Caco-2 (cell line): ENCODE data around the gene ANKRD45. TPM values are rescaled to one million over a fixed set of nuclear protein-coding genes. Genes with fewer than 3 reads are reported as not detected.

Experiments
- BruUV-seq: library from RNA; stranded (reverse); fragments of 400-500 nt; replicated peaks from 2 replicates; lab custom pipeline; 2021; lab: Mats Ljungman, UMichigan
- CTCF ChIA-PET: fragments of 300-600 bp; sonication (Branson Sonifier 250); formaldehyde crosslinking; loops from one replicate; lab custom pipeline; 2022; ENCODE audit warnings: antibody characterized with exemption; lab: Charles Lee
- POLR2A ChIA-PET: fragments of 300-600 bp; sonication (Branson Sonifier 250); formaldehyde crosslinking; loops from one replicate; lab custom pipeline; 2022; ENCODE audit warnings: antibody characterized with exemption; lab: Charles Lee
- DNase-seq, 2 experiments: peaks; one replicate each; pipeline versions ENCODE4 v3.0.0 to v3.0.0-alpha.2; 2020 to 2022
- H3K27me3 ChIP-seq: replicated peaks from 2 replicates; pipeline ENCODE4 v1.6.0; 2011; ENCODE audit warnings: low read length; ENCODE audit not compliant: control insufficient read depth, insufficient read depth
- H3K36me3 ChIP-seq: 2 replicates; pipeline ENCODE4 v1.5.1; 2011; ENCODE audit warnings: low read length; ENCODE audit not compliant: control insufficient read depth, insufficient read depth
- H3K4me1 ChIP-seq: fragments of 250-450 bp; sonication (Bioruptor Pico); 2 replicates; pipeline ENCODE4 v1.5.1; 2020; ENCODE audit warnings: mild to moderate bottlenecking
- H3K4me3 ChIP-seq: 2 replicates; pipeline ENCODE4 v1.5.1; 2011; ENCODE audit warnings: low read depth, mild to moderate bottlenecking, control low read depth, low read length
- H3K9me3 ChIP-seq: fragments of 250-450 bp; sonication (Bioruptor Pico); 2 replicates; pipeline ENCODE4 v1.5.1; 2020; ENCODE audit warnings: mild to moderate bottlenecking, moderate library complexity
- H3K27ac Mint-ChIP-seq: one replicate; pipeline ENCODE4 v1.8.0; 2022; ENCODE audit warnings: mixed read lengths; ENCODE audit not compliant: unreplicated experiment
- H3K27me3 Mint-ChIP-seq: one replicate; pipeline ENCODE4 v1.8.0; 2022; ENCODE audit warnings: mixed read lengths; ENCODE audit not compliant: insufficient read depth, unreplicated experiment
- H3K36me3 Mint-ChIP-seq: one replicate; pipeline ENCODE4 v1.8.0; 2022; ENCODE audit warnings: mild to moderate bottlenecking, mixed read lengths; ENCODE audit not compliant: insufficient read depth, unreplicated experiment
- H3K4me1 Mint-ChIP-seq: one replicate; pipeline ENCODE4 v1.8.0; 2022; ENCODE audit warnings: low read depth, mixed read lengths; ENCODE audit not compliant: unreplicated experiment
- H3K4me3 Mint-ChIP-seq: one replicate; pipeline ENCODE4 v1.8.0; 2022; ENCODE audit warnings: mild to moderate bottlenecking, moderate library complexity, mixed read lengths; ENCODE audit not compliant: unreplicated experiment
- H3K9me3 Mint-ChIP-seq: one replicate; pipeline ENCODE4 v1.8.0; 2022; ENCODE audit warnings: mixed read lengths; ENCODE audit not compliant: unreplicated experiment
- intact Hi-C: fragments of 100-400 bp; cut with micrococcal nuclease; formaldehyde crosslinking; loops from one replicate; pipeline ENCODE4 v1.10.0; 2022; ENCODE audit not compliant: unreplicated experiment
- total RNA-seq: library from RNA; stranded (reverse); gene quantifications from 2 replicates; pipeline ENCODE4 v1.2.3, GENCODE V29; 2022
- TF ChIP-seq, protein P1 (sequence below), 2 experiments: fragments of 200-600 bp in 1 of 2; IDR thresholded peaks; 1 replicate in 1 of 2; 2 replicates in 1 of 2; pipeline versions ENCODE4 v1.5.1 to v1.8.0; 2011 to 2022; ENCODE audit warnings: antibody characterized with exemption in 1 of 2, control low read depth in 1 of 2, inconsistent platforms in 1 of 2, low read depth in 1 of 2, low read length in 1 of 2, mild to moderate bottlenecking in 1 of 2, moderate library complexity in 1 of 2; ENCODE audit not compliant: insufficient read depth in 1 of 2, severe bottlenecking in 1 of 2, unreplicated experiment in 1 of 2

ANKRD45 gene
- total RNA-seq, 1 experiment from 2014 or later, result not detected

DNA sequence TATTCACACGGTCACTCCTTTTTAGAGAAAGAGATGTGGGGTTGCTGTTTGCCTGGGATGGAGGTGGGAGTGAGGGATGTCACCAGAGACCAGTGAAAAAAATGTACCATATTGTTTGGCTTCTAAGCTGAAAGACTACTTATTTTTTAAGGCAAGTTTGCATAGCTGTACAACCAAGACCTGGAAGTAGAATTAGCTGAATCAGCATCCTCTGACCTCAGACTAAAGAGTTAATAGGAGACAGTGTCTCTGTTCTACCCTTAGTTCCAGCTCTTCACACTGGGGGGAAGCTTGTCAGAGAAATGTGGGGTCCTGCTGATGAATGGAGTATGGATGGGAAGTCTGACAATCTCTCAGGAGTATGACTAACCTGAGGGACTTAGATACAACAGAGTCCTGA lies 108.4 kb downstream of the ANKRD45 start:
- Histone ChIP-seq H3K36me3 (no peaks in the 10 kb centered on the region), H3K9me3 (no peaks in the 10 kb centered on the region), H3K4me1 (no peaks in the 10 kb centered on the region), H3K27me3 (no peaks in the 10 kb centered on the region), H3K4me3 (no peak overlapping the region)
- BruUV-seq, result no TSS peak
- Mint-ChIP-seq H3K4me1 (no peaks in the 10 kb centered on the region), H3K36me3 (no peaks in the 10 kb centered on the region), H3K27me3 (peaks cover 11% of the 10 kb centered on the region), H3K4me3 (no peak overlapping the region), H3K27ac (no peak overlapping the region), H3K9me3 (no peaks in the 10 kb centered on the region)
- no peak for DNase-seq
- intact Hi-C loops, result no loop called here
- ChIA-PET POLR2A (no interaction called here), CTCF (no interaction called here)
- TF ChIP-seq, protein P1, sequence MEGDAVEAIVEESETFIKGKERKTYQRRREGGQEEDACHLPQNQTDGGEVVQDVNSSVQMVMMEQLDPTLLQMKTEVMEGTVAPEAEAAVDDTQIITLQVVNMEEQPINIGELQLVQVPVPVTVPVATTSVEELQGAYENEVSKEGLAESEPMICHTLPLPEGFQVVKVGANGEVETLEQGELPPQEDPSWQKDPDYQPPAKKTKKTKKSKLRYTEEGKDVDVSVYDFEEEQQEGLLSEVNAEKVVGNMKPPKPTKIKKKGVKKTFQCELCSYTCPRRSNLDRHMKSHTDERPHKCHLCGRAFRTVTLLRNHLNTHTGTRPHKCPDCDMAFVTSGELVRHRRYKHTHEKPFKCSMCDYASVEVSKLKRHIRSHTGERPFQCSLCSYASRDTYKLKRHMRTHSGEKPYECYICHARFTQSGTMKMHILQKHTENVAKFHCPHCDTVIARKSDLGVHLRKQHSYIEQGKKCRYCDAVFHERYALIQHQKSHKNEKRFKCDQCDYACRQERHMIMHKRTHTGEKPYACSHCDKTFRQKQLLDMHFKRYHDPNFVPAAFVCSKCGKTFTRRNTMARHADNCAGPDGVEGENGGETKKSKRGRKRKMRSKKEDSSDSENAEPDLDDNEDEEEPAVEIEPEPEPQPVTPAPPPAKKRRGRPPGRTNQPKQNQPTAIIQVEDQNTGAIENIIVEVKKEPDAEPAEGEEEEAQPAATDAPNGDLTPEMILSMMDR (IDR thresholded peaks at IDR 0.05; ENCODE audit: insufficient read depth in 1 of 2, low read depth in 1 of 2, low read length in 1 of 2, severe bottlenecking in 1 of 2, unreplicated experiment in 1 of 2), result no peak

DNA sequence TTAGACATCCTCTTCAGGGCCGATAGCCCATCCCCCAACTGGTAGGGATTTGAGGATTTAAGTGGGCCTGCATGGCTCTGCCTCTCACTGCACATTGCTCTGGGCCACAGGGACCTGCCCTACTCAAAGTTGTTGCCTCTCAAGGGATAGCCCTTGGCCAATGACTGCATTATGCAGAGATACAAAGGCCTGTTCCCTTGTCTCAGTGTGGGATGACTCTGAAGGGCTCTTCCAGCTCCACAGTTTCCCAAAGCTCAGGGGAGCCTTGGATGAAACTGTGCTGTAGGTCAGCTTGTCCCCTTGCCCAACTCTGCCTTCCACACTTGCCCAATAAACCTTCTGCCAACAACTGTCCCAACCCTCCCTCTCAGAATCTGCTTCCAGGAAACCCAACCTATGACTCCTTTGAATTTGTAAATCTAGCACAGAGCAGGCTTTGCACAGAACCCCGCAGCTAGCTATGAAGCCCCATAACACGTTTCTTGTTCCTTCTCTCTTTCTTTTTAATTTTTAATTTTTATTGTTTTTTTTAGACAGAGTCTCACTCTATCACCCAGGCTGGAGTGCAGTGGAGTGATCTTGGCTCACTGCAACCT lies 109.3 kb downstream of the ANKRD45 start:
- DNase-seq, result no peak
- Mint-ChIP-seq H3K9me3 (no peaks in the 10 kb centered on the region), H3K4me3 (no peak overlapping the region), H3K27me3 (peaks cover 11% of the 10 kb centered on the region), H3K4me1 (no peaks in the 10 kb centered on the region), H3K36me3 (no peaks in the 10 kb centered on the region), H3K27ac (no peak overlapping the region)
- Histone ChIP-seq H3K4me1 (no peaks in the 10 kb centered on the region), H3K27me3 (no peaks in the 10 kb centered on the region), H3K4me3 (no peak overlapping the region), H3K9me3 (no peaks in the 10 kb centered on the region), H3K36me3 (no peaks in the 10 kb centered on the region)
- POLR2A ChIA-PET, result no interaction called here
- no TSS peak for BruUV-seq
- intact Hi-C loops, result no loop called here
- TF ChIP-seq, protein P1 (IDR thresholded peaks at IDR 0.05; ENCODE audit: insufficient read depth in 1 of 2, low read depth in 1 of 2, low read length in 1 of 2, severe bottlenecking in 1 of 2, unreplicated experiment in 1 of 2), result no peak
- CTCF ChIA-PET, result no interaction called here

Other genes with a start within 250 kb of the ANKRD45 start
- 513 and 540 TPM in 2 replicates for gene PRDX6, start 192.5 kb downstream of the ANKRD45 start, total RNA-seq
- gene SLC9C2, start 66.8 kb downstream of the ANKRD45 start, total RNA-seq, result not detected in 2 replicates
- gene TEX50, start 34.5 kb downstream of the ANKRD45 start, total RNA-seq, result not detected in 2 replicates
- gene KLHL20, start 45.1 kb upstream of the ANKRD45 start, total RNA-seq, result 11.7 and 12.8 TPM in 2 replicates
- 41.3 and 45.1 TPM in 2 replicates for gene DARS2, start 154.8 kb upstream of the ANKRD45 start, total RNA-seq
- 21.3 and 23.1 TPM in 2 replicates for gene CENPL, start 155.0 kb upstream of the ANKRD45 start, total RNA-seq
- 559 and 641 TPM in 2 replicates for gene GAS5, start 198.1 kb upstream of the ANKRD45 start, total RNA-seq
- 8.1 and 8.4 TPM in 2 replicates for gene ZBTB37, start 198.5 kb upstream of the ANKRD45 start, total RNA-seq
- 0.65 and 0.98 TPM in 2 replicates for gene SERPINC1, start 247.5 kb upstream of the ANKRD45 start, total RNA-seq